Measurements from ENCODE around the gene SYAP1. TPM values are rescaled to one million over a fixed set of nuclear protein-coding genes. Genes with fewer than 3 reads are reported as not detected.

Gene SYAP1
- total RNA-seq, 2 experiments from 2014 or later: 19.7 to 20.0 TPM

GRCh38 chrX:16700734-16701133, 18.7 kb upstream of the SYAP1 start:
- no peak overlapping the region for H3K4me2 ChIP-seq (ENCODE audit: low read length)
- H2AFZ ChIP-seq (ENCODE audit: low read length): no peak overlapping the region
- H3K4me1 ChIP-seq (ENCODE audit: insufficient read depth, low read length, poor library complexity, severe bottlenecking): peaks cover 22% of the 10 kb centered on the region
- H4K20me1 ChIP-seq (ENCODE audit: insufficient read depth, low read length): no peaks in the 10 kb centered on the region
- H3K9me2 ChIP-seq (ENCODE audit: insufficient read depth, low read length): no peaks in the 10 kb centered on the region
- no TSS peak for BruUV-seq (replicated peaks)
- TF ChIP-seq CTCF (conservative IDR thresholded peaks at IDR 0.05; ENCODE audit: low read length) (no peak), EZH2phosphoT487 (IDR thresholded peaks at IDR 0.05; ENCODE audit: borderline replicate concordance, low read depth, low read length) (no peak)
- DNase-seq (ENCODE audit: low spot score): no peak
- H3K36me3 ChIP-seq (ENCODE audit: insufficient read depth, low read length): peaks cover 18% of the 10 kb centered on the region
- no peaks in the 10 kb centered on the region for H3K9me3 ChIP-seq (ENCODE audit: low read length)
- no peak overlapping the region for H3K4me3 ChIP-seq (ENCODE audit: low read depth, low read length, poor library complexity, severe bottlenecking)
- CTCF ChIA-PET (ENCODE audit: unreplicated experiment): no interaction called here
- intact Hi-C loops (cut with micrococcal nuclease; ENCODE audit: unreplicated experiment): loop anchor here (5.0 kb wide), 1 partner anchor 588 kb away; no protein-coding TSS in a partner anchor
- no peak overlapping the region for H3K27ac ChIP-seq (ENCODE audit: low read depth, low read length, poor library complexity, severe bottlenecking)
- no peaks in the 10 kb centered on the region for H3K79me2 ChIP-seq (ENCODE audit: insufficient read depth, low read depth, low read length)
- POLR2A ChIA-PET: no interaction called here

GRCh38 chrX:16702700-16703599, 16.5 kb upstream of the SYAP1 start:
- no peaks in the 10 kb centered on the region for H3K9me2 ChIP-seq (ENCODE audit: insufficient read depth, low read length)
- TF ChIP-seq CTCF (conservative IDR thresholded peaks at IDR 0.05; ENCODE audit: low read length): no peak
- no peak for TF ChIP-seq EZH2phosphoT487 (IDR thresholded peaks at IDR 0.05; ENCODE audit: borderline replicate concordance, low read depth, low read length)
- no peak overlapping the region for H3K4me3 ChIP-seq (ENCODE audit: low read depth, low read length, poor library complexity, severe bottlenecking)
- no peaks in the 10 kb centered on the region for H3K79me2 ChIP-seq (ENCODE audit: insufficient read depth, low read depth, low read length)
- no peaks in the 10 kb centered on the region for H4K20me1 ChIP-seq (ENCODE audit: insufficient read depth, low read length)
- peaks cover 24% of the 10 kb centered on the region for H3K4me1 ChIP-seq (ENCODE audit: insufficient read depth, low read length, poor library complexity, severe bottlenecking)
- no peak overlapping the region for H2AFZ ChIP-seq (ENCODE audit: low read length)
- CTCF ChIA-PET (ENCODE audit: unreplicated experiment): no interaction called here
- BruUV-seq (replicated peaks): no TSS peak
- no peak overlapping the region for H3K4me2 ChIP-seq (ENCODE audit: low read length)
- H3K36me3 ChIP-seq (ENCODE audit: insufficient read depth, low read length): peaks cover 22% of the 10 kb centered on the region
- intact Hi-C loops (cut with micrococcal nuclease; ENCODE audit: unreplicated experiment): loop anchor here (5.0 kb wide), 1 partner anchor 591 kb away; no protein-coding TSS in a partner anchor
- DNase-seq (ENCODE audit: low spot score): no peak
- H3K9me3 ChIP-seq (ENCODE audit: low read length): no peaks in the 10 kb centered on the region
- POLR2A ChIA-PET: interaction anchor here (0.5 kb wide), 1 partner anchor 257 kb away, joined by 3 read pairs; no protein-coding TSS in a partner anchor
- H3K27ac ChIP-seq (ENCODE audit: low read depth, low read length, poor library complexity, severe bottlenecking): no peak overlapping the region

- peaks cover 23% of the 10 kb centered on the region for H3K36me3 ChIP-seq (ENCODE audit: insufficient read depth, low read length)
- DNase-seq (ENCODE audit: low spot score): peak; percentile 36
- H3K9me3 ChIP-seq (ENCODE audit: low read length): no peaks in the 10 kb centered on the region
- intact Hi-C loops (cut with micrococcal nuclease; ENCODE audit: unreplicated experiment): no loop called here
- no peaks in the 10 kb centered on the region for H4K20me1 ChIP-seq (ENCODE audit: insufficient read depth, low read length)
- H2AFZ ChIP-seq (ENCODE audit: low read length): no peak overlapping the region
- peak overlapping the region; percentile 88 for H3K27ac ChIP-seq (ENCODE audit: low read depth, low read length, poor library complexity, severe bottlenecking)
- H3K4me3 ChIP-seq (ENCODE audit: low read depth, low read length, poor library complexity, severe bottlenecking): peak overlapping the region; percentile 15
- H3K4me1 ChIP-seq (ENCODE audit: insufficient read depth, low read length, poor library complexity, severe bottlenecking): peaks cover 33% of the 10 kb centered on the region
- no peaks in the 10 kb centered on the region for H3K9me2 ChIP-seq (ENCODE audit: insufficient read depth, low read length)
- CTCF ChIA-PET (ENCODE audit: unreplicated experiment): no interaction called here
- H3K79me2 ChIP-seq (ENCODE audit: insufficient read depth, low read depth, low read length): no peaks in the 10 kb centered on the region
- POLR2A ChIA-PET: interaction anchor here (0.6 to 1.3 kb wide), 4 partner anchors 9 to 20 kb away, joined by 3 to 6 read pairs (median 5); no protein-coding TSS in a partner anchor
- no peak for TF ChIP-seq CTCF (conservative IDR thresholded peaks at IDR 0.05; ENCODE audit: low read length)
- H3K4me2 ChIP-seq (ENCODE audit: low read length): peak overlapping the region; percentile 54
- no TSS peak for BruUV-seq (replicated peaks)
Observed at GRCh38 chrX:16705370-16705769, 14.0 kb upstream of the SYAP1 start.
